HepG2 (cell line): ENCODE measurements around the gene ADAMTS13. TPM values are rescaled to one million over a fixed set of nuclear protein-coding genes. Genes with fewer than 3 reads are reported as not detected.

ENCODE experiments used
- ATAC-seq: fragments of 200-7000 bp; cut with Tn5 transposase; 3 replicates; pipeline ENCODE4 v1.9.1; 2020; ENCODE audit warnings: mild to moderate bottlenecking, moderate library complexity
- Bru-seq: library from RNA; stranded (reverse); fragments of 400-500 nt; gene quantifications from one replicate; lab custom pipeline; 2021; lab: Mats Ljungman, UMichigan
- BruChase-seq, 2 experiments: library from RNA; stranded (reverse); fragments of 400-500 nt; gene quantifications; one replicate each; lab custom pipeline; 2021; lab: Mats Ljungman, UMichigan
- BruUV-seq: library from RNA; stranded (reverse); fragments of 400-500 nt; replicated peaks from 2 replicates; lab custom pipeline; 2021; lab: Mats Ljungman, UMichigan
- CTCF ChIA-PET: fragments of 300-600 bp; formaldehyde crosslinking; extraction: SDS; loops from one replicate; lab custom pipeline; 2021; ENCODE audit warnings: low total read pairs, inconsistent platforms, low intra/inter-chr PET ratio; lab: Yijun Ruan, JAX
- POLR2A ChIA-PET: fragments of 350-600 bp; sonication (Branson Sonifier 250); formaldehyde crosslinking; loops from one replicate; lab custom pipeline; 2020; ENCODE audit warnings: antibody characterized with exemption, inconsistent platforms; lab: Yijun Ruan, JAX
- DNase-seq: peaks from one replicate; pipeline ENCODE4 v3.0.0-alpha.2; 2015; ENCODE audit warnings: low spot score
- FAIRE-seq: peaks from 3 replicates; lab custom pipeline; 2011; peaks lifted over from hg19 to GRCh38; lab: Jason Lieb, UNC
- H2AFZ ChIP-seq: one replicate; pipeline ENCODE4 v1.6.1; 2011; ENCODE audit warnings: low read length, inconsistent platforms
- H3K27ac ChIP-seq: fragments of 300-600 bp; 3 replicates; pipeline ENCODE4 v1.8.0; 2011; ENCODE audit warnings: mixed run types, mild to moderate bottlenecking, mixed read lengths, low read length, inconsistent platforms; ENCODE audit not compliant: insufficient read depth; ENCODE audit errors: extremely low read length
- H3K27me3 ChIP-seq, 2 experiments: fragments of 200-600 bp in 1 of 2; 2 replicates in 1 of 2; 3 replicates in 1 of 2; pipeline versions ENCODE4 v1.6.0 to v1.8.0; 2011; ENCODE audit warnings: low read length in 2 of 2, mild to moderate bottlenecking in 2 of 2, moderate library complexity in 2 of 2, inconsistent platforms in 1 of 2; ENCODE audit not compliant: insufficient read depth in 2 of 2, control insufficient read depth in 1 of 2
- H3K36me3 ChIP-seq, 2 experiments: fragments of 200-600 bp in 1 of 2; replicated peaks in 1 of 2; 2 replicates in 1 of 2; 3 replicates in 1 of 2; pipeline versions ENCODE4 v1.5.1 to v1.8.0; 2011; ENCODE audit warnings: low read length in 2 of 2, inconsistent platforms in 1 of 2; ENCODE audit not compliant: insufficient read depth in 2 of 2, control insufficient read depth in 1 of 2
- H3K4me1 ChIP-seq: 2 replicates; pipeline ENCODE4 v1.5.1; 2012; ENCODE audit warnings: low read length, inconsistent platforms; ENCODE audit not compliant: insufficient read depth
- H3K4me2 ChIP-seq: 2 replicates; pipeline ENCODE4 v1.6.0; 2011; ENCODE audit warnings: low read depth, low read length, inconsistent platforms
- H3K4me3 ChIP-seq, 3 experiments: fragments of 200-600 bp in 1 of 3; sonication (generic), shearing (Covaris generic) in 1 of 3; replicated peaks in 1 of 3; 2 replicates each; pipeline ENCODE4 v1.5.1; 2011 to 2016; ENCODE audit warnings: low read length in 3 of 3, inconsistent platforms in 2 of 3, low read depth in 2 of 3, mild to moderate bottlenecking in 2 of 3, control low read depth in 1 of 3, mixed read lengths in 1 of 3; ENCODE audit not compliant: insufficient read depth in 1 of 3
- H3K79me2 ChIP-seq: one replicate; pipeline ENCODE4 v1.6.1; 2011; ENCODE audit warnings: low read length, inconsistent platforms; ENCODE audit not compliant: insufficient read depth
- H3K9ac ChIP-seq: 2 replicates; pipeline ENCODE4 v1.6.0; 2011; ENCODE audit warnings: mild to moderate bottlenecking, low read depth, low read length, inconsistent platforms; ENCODE audit not compliant: insufficient read depth
- H3K9me3 ChIP-seq: 2 replicates; pipeline ENCODE4 v1.5.1; 2012; ENCODE audit warnings: mild to moderate bottlenecking, low read length
- H4K20me1 ChIP-seq: 2 replicates; pipeline ENCODE4 v1.6.0; 2011; ENCODE audit warnings: inconsistent platforms, mild to moderate bottlenecking, low read length, moderate library complexity; ENCODE audit not compliant: insufficient read depth
- AKAP8 ChIP-seq: sonication (generic); formaldehyde crosslinking; IDR thresholded peaks from 2 replicates; pipeline ENCODE4 v1.5.1; 2020; ENCODE audit warnings: mild to moderate bottlenecking, missing genetic modification reagents
- GATAD2A ChIP-seq: IDR thresholded peaks from 2 replicates; pipeline ENCODE4 v1.6.1; 2016
- HMGA1 ChIP-seq: sonication (generic); formaldehyde crosslinking; conservative IDR thresholded peaks from 2 replicates; pipeline ENCODE4 v1.4.0; 2020; ENCODE audit warnings: missing genetic modification reagents
- KAT7 ChIP-seq: IDR thresholded peaks from 2 replicates; pipeline ENCODE4 v1.6.1; 2018; ENCODE audit warnings: borderline replicate concordance, missing compliant biosample characterization
- PHF20 ChIP-seq: sonication (generic); formaldehyde crosslinking; IDR thresholded peaks from 2 replicates; pipeline ENCODE4 v1.5.0; 2020; ENCODE audit warnings: mild to moderate bottlenecking, missing genetic modification reagents
- SMC3 ChIP-seq: IDR thresholded peaks from 2 replicates; pipeline ENCODE4 v1.6.1; 2011; ENCODE audit warnings: low read length, improper control_type of control experiment
- SSRP1 ChIP-seq: IDR thresholded peaks from 2 replicates; pipeline ENCODE4 v1.6.1; 2016; ENCODE audit warnings: control low read depth
- TMF1 ChIP-seq: sonication (generic); formaldehyde crosslinking; IDR thresholded peaks from 2 replicates; pipeline ENCODE4 v1.8.1; 2022; ENCODE audit warnings: low read depth, missing genetic modification reagents
- ZNF20 ChIP-seq: sonication (generic); formaldehyde crosslinking; IDR thresholded peaks from 2 replicates; pipeline ENCODE4 v1.4.0; 2020; ENCODE audit warnings: mild to moderate bottlenecking, moderate library complexity, missing genetic modification reagents
- ZNF263 ChIP-seq: sonication (generic); formaldehyde crosslinking; IDR thresholded peaks from 2 replicates; pipeline ENCODE4 v1.4.0; 2020; ENCODE audit warnings: missing genetic modification reagents
- ZNF337 ChIP-seq: sonication (generic); formaldehyde crosslinking; IDR thresholded peaks from 2 replicates; pipeline ENCODE4 v1.5.1; 2020; ENCODE audit warnings: missing genetic modification reagents, low read depth, mild to moderate bottlenecking, borderline replicate concordance
- ZNF570 ChIP-seq: sonication (generic); formaldehyde crosslinking; IDR thresholded peaks from 2 replicates; pipeline ENCODE4 v1.4.0; 2020; ENCODE audit warnings: mild to moderate bottlenecking, missing genetic modification reagents, borderline replicate concordance
- ZNF607 ChIP-seq: sonication (generic); formaldehyde crosslinking; IDR thresholded peaks from 2 replicates; pipeline ENCODE4 v1.5.1; 2020; ENCODE audit warnings: missing genetic modification reagents, mild to moderate bottlenecking, borderline replicate concordance
- ZNF615 ChIP-seq: sonication (generic); formaldehyde crosslinking; IDR thresholded peaks from 2 replicates; pipeline ENCODE4 v1.5.0; 2020; ENCODE audit warnings: mild to moderate bottlenecking, missing genetic modification reagents, borderline replicate concordance
- WGBS: methylation state at CpG from one replicate; pipeline ENCODE4 v1.1.6; 2017; ENCODE audit warnings: low lambda C conversion rate; 5-methylcytosine and 5-hydroxymethylcytosine counted together
- in situ Hi-C: cut with HindIII; loops from 2 replicates; pipeline ENCODE4 v1.10.0; 2017; ENCODE audit warnings: low pct_unique_long_range_greater_than_20kb; ENCODE audit not compliant: extremely low pct_ligation_motif_present
- intact Hi-C: fragments of 100-400 bp; cut with micrococcal nuclease; formaldehyde crosslinking; loops from one replicate; pipeline ENCODE4 v1.10.0; 2022; ENCODE audit not compliant: unreplicated experiment
- long read RNA-seq, 2 experiments: library from RNA in 1 of 2; library from polyadenylated mRNA in 1 of 2; stranded (forward) in 1 of 2; unstranded in 1 of 2; transcript quantifications; one replicate each; pipeline ENCODE4 v2.0.0, GENCODE V29; 2019 to 2022
- polyA minus RNA-seq, 3 experiments: library from RNA; depleted of rRNA, polyadenylated mRNA; stranded (reverse); fragments of >200 nt; gene quantifications; 2 replicates each; pipeline ENCODE4 v1.2.3, GENCODE V29; 2011; ENCODE audit warnings: low replicate concordance in 1 of 3
- polyA plus RNA-seq, 8 experiments: library from polyadenylated mRNA; depleted of rRNA in 3 of 8; stranded (reverse) in 7 of 8; unstranded in 1 of 8; fragments of >200 nt; fragmentation: Illumina TruSeq in 4 of 8; extraction: Trizol in 4 of 8; gene quantifications; 2 replicates each; pipeline versions ENCODE4 v1.2.1 to v1.2.3, GENCODE V29; 2011 to 2016; ENCODE audit warnings: low read depth in 4 of 8, missing spikeins in 1 of 8, mixed read lengths in 1 of 8; ENCODE audit not compliant: insufficient read depth in 1 of 8
- total RNA-seq, 5 experiments: library from RNA; depleted of rRNA; stranded (reverse); fragments of >200 nt; fragmentation: Illumina TruSeq; extraction: Trizol; gene quantifications; 2 replicates each; pipeline ENCODE4 v1.2.3, GENCODE V29; 2016; ENCODE audit warnings: low read depth in 1 of 5
- TF ChIP-seq, protein P1 (sequence below): sonication (generic); formaldehyde crosslinking; IDR thresholded peaks from 2 replicates; pipeline ENCODE4 v1.4.0; 2020; ENCODE audit warnings: missing genetic modification reagents

ADAMTS13 gene
- total RNA-seq (2016; rRNA removed; fragmentation: Illumina TruSeq; extraction: Trizol) = 0.69 and 0.91 TPM in 2 replicates
- total RNA-seq (2016; cell fraction: cytosol; rRNA removed; fragmentation: Illumina TruSeq; extraction: Trizol; ENCODE audit: low read depth) = 0.26 and 0.30 TPM in 2 replicates
- 0.22 and 0.91 TPM in 2 replicates for total RNA-seq (2016; cell fraction: insoluble cytoplasmic fraction; rRNA removed; fragmentation: Illumina TruSeq; extraction: Trizol)
- 0.21 and 0.37 TPM in 2 replicates for total RNA-seq (2016; cell fraction: membrane; rRNA removed; fragmentation: Illumina TruSeq; extraction: Trizol)
- total RNA-seq (2016; cell fraction: nucleus; rRNA removed; fragmentation: Illumina TruSeq; extraction: Trizol) = 0.78 and 1.4 TPM in 2 replicates
- polyA plus RNA-seq (2011; rRNA removed) = 4.5 and 5.0 TPM in 2 replicates
- polyA plus RNA-seq (2011; cell fraction: cytosol; rRNA removed) = 1.2 and 2.2 TPM in 2 replicates
- polyA plus RNA-seq (2011; cell fraction: nucleus; rRNA removed) = 35.9 and 63.7 TPM in 2 replicates
- 1.4 and 2.0 TPM in 2 replicates for polyA plus RNA-seq (2012)
- polyA plus RNA-seq (2016; cell fraction: cytosol; fragmentation: Illumina TruSeq; extraction: Trizol; ENCODE audit: low read depth) = 0.12 and 0.16 TPM in 2 replicates
- polyA plus RNA-seq (2016; cell fraction: insoluble cytoplasmic fraction; fragmentation: Illumina TruSeq; extraction: Trizol; ENCODE audit: low read depth) = 0.48 and 0.73 TPM in 2 replicates
- polyA plus RNA-seq (2016; cell fraction: membrane; fragmentation: Illumina TruSeq; extraction: Trizol; ENCODE audit: low read depth) = 0.14 and 0.23 TPM in 2 replicates
- polyA plus RNA-seq (2016; cell fraction: nucleus; fragmentation: Illumina TruSeq; extraction: Trizol; ENCODE audit: insufficient read depth, low read depth) = 4.6 TPM in 2 replicates
- 0.75 and 1.4 TPM in 2 replicates for polyA minus RNA-seq (2011; rRNA and poly(A)+ RNA removed; ENCODE audit: low replicate concordance)
- 0.30 and 0.62 TPM in 2 replicates for polyA minus RNA-seq (2011; cell fraction: cytosol; rRNA and poly(A)+ RNA removed)
- polyA minus RNA-seq (2011; cell fraction: nucleus; rRNA and poly(A)+ RNA removed) = 2.4 and 3.1 TPM in 2 replicates
- Bru-seq, nascent RNA = percentile 22 among the genes with signal in this experiment
- BruChase-seq, experiment 1, labeled RNA remaining after a 6-hour chase = percentile 22 among the genes with signal in this experiment
- percentile 19 among the genes with signal in this experiment for BruChase-seq, experiment 2, labeled RNA remaining after a 2-hour chase
- long read RNA-seq, experiment 1, partial matches to known transcripts = 1 of 3 reads
- long read RNA-seq, experiment 1, other reads (novel, unspliced or antisense) = 2 of 3 reads
- long read RNA-seq, experiment 2 = 0 reads

DNA sequence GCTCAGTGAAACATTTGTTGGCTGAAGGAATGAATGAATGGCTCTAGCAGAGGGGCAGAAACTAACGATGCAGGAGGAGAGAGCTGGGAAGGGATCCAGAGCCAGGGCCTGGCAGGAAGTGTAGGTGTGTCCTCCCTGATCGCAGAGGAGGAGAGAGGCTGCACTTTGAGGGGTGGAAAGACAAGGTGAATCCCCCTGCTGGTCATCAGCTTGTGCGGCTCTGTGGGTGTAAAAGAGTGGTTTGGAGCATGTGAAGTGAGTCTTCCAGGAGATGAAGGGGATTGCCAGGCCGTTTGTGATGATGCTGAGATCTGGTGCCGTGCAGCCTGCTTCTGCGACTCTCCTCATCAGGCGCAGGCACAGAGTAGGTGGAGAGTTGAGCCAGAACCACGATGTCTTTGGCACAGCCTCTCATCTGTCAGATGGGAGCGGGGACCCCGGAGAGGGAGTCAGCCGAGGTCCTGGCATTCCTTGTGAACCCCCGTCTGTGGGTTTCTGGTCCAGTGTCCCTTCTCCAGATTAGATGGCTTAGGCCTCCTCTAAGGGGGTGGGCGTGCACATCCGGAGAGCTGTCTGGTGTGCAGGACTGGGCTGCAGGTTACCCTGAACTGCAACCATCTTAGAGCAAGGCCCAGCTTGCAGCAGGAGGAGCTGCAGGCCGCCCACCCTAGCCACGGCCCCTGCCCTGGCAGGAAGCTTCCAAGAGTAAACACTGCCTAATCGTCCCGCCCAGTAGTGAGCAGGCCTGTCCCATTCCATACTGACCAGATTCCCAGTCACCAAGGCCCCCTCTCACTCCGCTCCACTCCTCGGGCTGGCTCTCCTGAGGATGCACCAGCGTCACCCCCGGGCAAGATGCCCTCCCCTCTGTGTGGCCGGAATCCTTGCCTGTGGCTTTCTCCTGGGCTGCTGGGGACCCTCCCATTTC is at the start of gene ADAMTS13:
ADAMTS13 (plus strand) TSS at position 753 of the 928 bp plus-strand sequence; CDS start at position 830, 77 bp downstream.
- peak within 1 kb of the TSS; percentile 45 for H3K9ac ChIP-seq
- TF ChIP-seq AKAP8 (CRISPR knock-in tag) (0 out of 2 replicates have a peak, but pooled peaks have one; percentile 7), KAT7 (0 out of 2 replicates have a peak, but pooled peaks have one; percentile 21), TMF1 (no peak), PHF20 (no peak; the same call in none of the 2 replicates), ZNF607 (CRISPR knock-in tag) (no peak), HMGA1 (CRISPR knock-in tag) (no peak), ZNF263 (peak; percentile 76), ZNF337 (no peak), ZNF570 (CRISPR knock-in tag) (0 out of 2 replicates have a peak, but pooled peaks have one; percentile 31), ZNF615 (no peak), GATAD2A (CRISPR knock-in tag) (0 out of 2 replicates have a peak, but pooled peaks have one; percentile 13), ZNF20 (CRISPR knock-in tag) (no peak), SMC3 (peak; percentile 27; the same call in 1 of the 2 replicates), SSRP1 (CRISPR knock-in tag) (no peak)
- TF ChIP-seq, protein P1, sequence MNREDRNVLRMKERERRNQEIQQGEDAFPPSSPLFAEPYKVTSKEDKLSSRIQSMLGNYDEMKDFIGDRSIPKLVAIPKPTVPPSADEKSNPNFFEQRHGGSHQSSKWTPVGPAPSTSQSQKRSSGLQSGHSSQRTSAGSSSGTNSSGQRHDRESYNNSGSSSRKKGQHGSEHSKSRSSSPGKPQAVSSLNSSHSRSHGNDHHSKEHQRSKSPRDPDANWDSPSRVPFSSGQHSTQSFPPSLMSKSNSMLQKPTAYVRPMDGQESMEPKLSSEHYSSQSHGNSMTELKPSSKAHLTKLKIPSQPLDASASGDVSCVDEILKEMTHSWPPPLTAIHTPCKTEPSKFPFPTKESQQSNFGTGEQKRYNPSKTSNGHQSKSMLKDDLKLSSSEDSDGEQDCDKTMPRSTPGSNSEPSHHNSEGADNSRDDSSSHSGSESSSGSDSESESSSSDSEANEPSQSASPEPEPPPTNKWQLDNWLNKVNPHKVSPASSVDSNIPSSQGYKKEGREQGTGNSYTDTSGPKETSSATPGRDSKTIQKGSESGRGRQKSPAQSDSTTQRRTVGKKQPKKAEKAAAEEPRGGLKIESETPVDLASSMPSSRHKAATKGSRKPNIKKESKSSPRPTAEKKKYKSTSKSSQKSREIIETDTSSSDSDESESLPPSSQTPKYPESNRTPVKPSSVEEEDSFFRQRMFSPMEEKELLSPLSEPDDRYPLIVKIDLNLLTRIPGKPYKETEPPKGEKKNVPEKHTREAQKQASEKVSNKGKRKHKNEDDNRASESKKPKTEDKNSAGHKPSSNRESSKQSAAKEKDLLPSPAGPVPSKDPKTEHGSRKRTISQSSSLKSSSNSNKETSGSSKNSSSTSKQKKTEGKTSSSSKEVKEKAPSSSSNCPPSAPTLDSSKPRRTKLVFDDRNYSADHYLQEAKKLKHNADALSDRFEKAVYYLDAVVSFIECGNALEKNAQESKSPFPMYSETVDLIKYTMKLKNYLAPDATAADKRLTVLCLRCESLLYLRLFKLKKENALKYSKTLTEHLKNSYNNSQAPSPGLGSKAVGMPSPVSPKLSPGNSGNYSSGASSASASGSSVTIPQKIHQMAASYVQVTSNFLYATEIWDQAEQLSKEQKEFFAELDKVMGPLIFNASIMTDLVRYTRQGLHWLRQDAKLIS (CRISPR knock-in tag) = no peak

More for the DNA sequence above, at the start of gene ADAMTS13:
- no peaks in the 10 kb centered on the region; a peak in 1 of 5 replicates for H3K27me3 ChIP-seq
- intact Hi-C loops = no loop called here
- H3K79me2 ChIP-seq = peaks cover 8% of the 10 kb centered on the region
- H3K36me3 ChIP-seq = no peaks in the 10 kb centered on the region
- BruUV-seq = no TSS peak
- WGBS = 4% methylated on average over 5 of the region's 23 CpGs
- no peaks in the 10 kb centered on the region for H4K20me1 ChIP-seq
- ATAC-seq (peak; percentile 69), DNase-seq (peak; percentile 74), FAIRE-seq (peak; percentile 90)
- ChIA-PET CTCF (interaction anchor here (0.8 to 1.5 kb wide), 2 partner anchors 15 to 62 kb away, joined by 4 to 6 read pairs; no protein-coding TSS in a partner anchor), POLR2A (interaction anchor here (1.0 to 2.4 kb wide), 7 partner anchors 15 to 74 kb away, joined by 3 to 12 read pairs (median 4); partner anchors contain the start of genes CACFD1, MED22, RPL7A and SLC2A6)
- peak within 1 kb of the TSS; percentile 36 to 61 (median 46) for H3K4me3 ChIP-seq
- H2AFZ ChIP-seq = peak within 1 kb of the TSS; percentile 15
- peak within 1 kb of the TSS; percentile 93 for H3K4me2 ChIP-seq
- H3K9me3 ChIP-seq = no peaks in the 10 kb centered on the region
- in situ Hi-C loops = no loop called here
- H3K27ac ChIP-seq = peak within 1 kb of the TSS; percentile 54
- peaks cover 69% of the 10 kb centered on the region for H3K4me1 ChIP-seq
